GM19099 (cell line): ENCODE measurements around the gene SPEF1.
A peak's percentile ranks its signal among the peaks of the same experiment; 100 is the strongest.

ENCODE experiments used
- POLR2A ChIP-seq: IDR thresholded peaks from 3 replicates; pipeline ENCODE4 v1.6.1; 2011; ENCODE audit warnings: low read depth; ENCODE audit not compliant: insufficient read length; ENCODE audit errors: extremely low read depth

The SPEF1 gene

GRCh38 chr20:3781153-3781910, at the start of gene SPEF1:
Gene SPEF1 (minus strand): TSS chr20:3781448. CDS start chr20:3781287, 161 bp downstream.
- TF ChIP-seq POLR2A = peak; percentile 26

GRCh38 chr20:3828798-3829197, 47.5 kb upstream of the SPEF1 start:
- TF ChIP-seq POLR2A = no peak

- no peak for TF ChIP-seq POLR2A
Observed at GRCh38 chr20:3826420-3826819, 45.2 kb upstream of the SPEF1 start.

GRCh38 chr20:3825526-3825925, 44.3 kb upstream of the SPEF1 start:
- no peak for TF ChIP-seq POLR2A

GRCh38 chr20:3823881-3824280, 42.6 kb upstream of the SPEF1 start:
- TF ChIP-seq POLR2A = no peak

GRCh38 chr20:3821996-3822395, 40.7 kb upstream of the SPEF1 start:
- no peak for TF ChIP-seq POLR2A

- TF ChIP-seq POLR2A = no peak
Observed at GRCh38 chr20:3820901-3821727, 39.9 kb upstream of the SPEF1 start.

- peak; percentile 91 for TF ChIP-seq POLR2A
Observed at GRCh38 chr20:3820048-3820900, 39.0 kb upstream of the SPEF1 start, which contains the start of gene AP5S1. Gene AP5S1 (plus strand): TSS chr20:3820547. CDS start chr20:3822118, 1,571 bp downstream.

GRCh38 chr20:3819411-3820047, 38.3 kb upstream of the SPEF1 start:
- no peak for TF ChIP-seq POLR2A

GRCh38 chr20:3818155-3819151, 37.2 kb upstream of the SPEF1 start:
- TF ChIP-seq POLR2A = no peak

- TF ChIP-seq POLR2A = no peak
Observed at GRCh38 chr20:3815703-3816315, 34.6 kb upstream of the SPEF1 start.

- no peak for TF ChIP-seq POLR2A
Observed at GRCh38 chr20:3814928-3815495, 33.8 kb upstream of the SPEF1 start.
